HepG2 (cell line): Measurements from ENCODE around the gene MC1R. TPM values are rescaled to one million over a fixed set of nuclear protein-coding genes. Genes with fewer than 3 reads are reported as not detected.

Source experiments
- EED ChIP-seq: sonication (generic); formaldehyde crosslinking; IDR thresholded peaks from 2 replicates; pipeline ENCODE4 v1.5.0; 2020; ENCODE audit warnings: mild to moderate bottlenecking, missing genetic modification reagents
- KLF13 ChIP-seq: sonication (generic); formaldehyde crosslinking; IDR thresholded peaks from 2 replicates; pipeline ENCODE4 v1.4.0; 2020; ENCODE audit warnings: mild to moderate bottlenecking, missing genetic modification reagents
- PCBP1 ChIP-seq: fragments of 200-400 bp; formaldehyde crosslinking; IDR thresholded peaks from 2 replicates; pipeline ENCODE4 v1.6.1; 2017; ENCODE audit warnings: mild to moderate bottlenecking, low read depth, low read length, borderline replicate concordance
- RBAK ChIP-seq: sonication (generic); formaldehyde crosslinking; IDR thresholded peaks from 2 replicates; pipeline ENCODE4 v1.5.1; 2020; ENCODE audit warnings: mild to moderate bottlenecking, missing genetic modification reagents
- RORA ChIP-seq: sonication (generic); formaldehyde crosslinking; IDR thresholded peaks from 2 replicates; pipeline ENCODE4 v1.5.0; 2020; ENCODE audit warnings: mild to moderate bottlenecking, missing genetic modification reagents, moderate library complexity
- SP4 ChIP-seq: sonication (generic); formaldehyde crosslinking; IDR thresholded peaks from 2 replicates; pipeline ENCODE4 v1.8.1; 2023; ENCODE audit warnings: mild to moderate bottlenecking, missing genetic modification reagents
- U2AF1 ChIP-seq: fragments of 200-400 bp; formaldehyde crosslinking; optimal IDR thresholded peaks from 2 replicates; pipeline ENCODE3; 2017; ENCODE audit warnings: mild to moderate bottlenecking, low read depth, low read length
- ZBTB33 ChIP-seq: sonication (generic); formaldehyde crosslinking; IDR thresholded peaks from 2 replicates; pipeline ENCODE4 v1.4.0; 2020; ENCODE audit warnings: missing genetic modification reagents
- ZFP37 ChIP-seq: sonication (generic); formaldehyde crosslinking; IDR thresholded peaks from 2 replicates; pipeline ENCODE4 v1.4.0; 2020; ENCODE audit warnings: missing genetic modification reagents, borderline replicate concordance
- ZFP41 ChIP-seq: sonication (generic); formaldehyde crosslinking; IDR thresholded peaks from 2 replicates; pipeline ENCODE4 v1.4.0; 2020; ENCODE audit warnings: mild to moderate bottlenecking, missing genetic modification reagents, borderline replicate concordance
- ZNF124 ChIP-seq: sonication (generic); formaldehyde crosslinking; IDR thresholded peaks from 2 replicates; pipeline ENCODE4 v1.4.0; 2020; ENCODE audit warnings: missing genetic modification reagents
- ZNF503 ChIP-seq: sonication (generic); formaldehyde crosslinking; IDR thresholded peaks from 2 replicates; pipeline ENCODE4 v1.4.0; 2020; ENCODE audit warnings: missing genetic modification reagents
- ZNF589 ChIP-seq: sonication (generic); formaldehyde crosslinking; conservative IDR thresholded peaks from 2 replicates; pipeline ENCODE4 v1.8.0; 2022; ENCODE audit warnings: mild to moderate bottlenecking, moderate library complexity, missing genetic modification reagents
- ZNF629 ChIP-seq: sonication (generic); formaldehyde crosslinking; conservative IDR thresholded peaks from 2 replicates; pipeline ENCODE4 v1.5.0; 2020; ENCODE audit warnings: missing genetic modification reagents
- ZNF724P ChIP-seq: sonication (generic); formaldehyde crosslinking; IDR thresholded peaks from 2 replicates; pipeline ENCODE4 v1.8.0; 2022; ENCODE audit warnings: missing genetic modification reagents, borderline replicate concordance
- polyA plus RNA-seq, 8 experiments: library from polyadenylated mRNA; depleted of rRNA in 3 of 8; stranded (reverse) in 7 of 8; unstranded in 1 of 8; fragments of >200 nt; fragmentation: Illumina TruSeq in 4 of 8; extraction: Trizol in 4 of 8; gene quantifications; 2 replicates each; pipeline versions ENCODE4 v1.2.1 to v1.2.3, GENCODE V29; 2011 to 2016; ENCODE audit warnings: low read depth in 4 of 8, missing spikeins in 1 of 8, mixed read lengths in 1 of 8; ENCODE audit not compliant: insufficient read depth in 1 of 8
- total RNA-seq, 5 experiments: library from RNA; depleted of rRNA; stranded (reverse); fragments of >200 nt; fragmentation: Illumina TruSeq; extraction: Trizol; gene quantifications; 2 replicates each; pipeline ENCODE4 v1.2.3, GENCODE V29; 2016; ENCODE audit warnings: low read depth in 1 of 5
- TF ChIP-seq, protein P1 (sequence below): sonication (generic); formaldehyde crosslinking; IDR thresholded peaks from 2 replicates; pipeline ENCODE4 v1.5.0; 2020; ENCODE audit warnings: missing genetic modification reagents
- TF ChIP-seq, protein P2 (sequence below): sonication (generic); formaldehyde crosslinking; IDR thresholded peaks from 2 replicates; pipeline ENCODE4; 2020; ENCODE audit warnings: missing genetic modification reagents, mild to moderate bottlenecking, borderline replicate concordance

The MC1R gene
- total and polyA plus RNA-seq, 2 of the 13 experiments (the other 11 are each of a cell fraction or from before 2014, with no cell fraction given) = 9.1 to 14.8 TPM

- TF ChIP-seq EED = peak; percentile 93
- no peak for TF ChIP-seq ZFP37 (CRISPR knock-in tag)
- TF ChIP-seq ZNF124 = no peak
- TF ChIP-seq ZBTB33 (CRISPR knock-in tag) = peak; percentile 84
- no peak for TF ChIP-seq ZNF503 (CRISPR knock-in tag)
- TF ChIP-seq KLF13 (CRISPR knock-in tag) = no peak
- no peak for TF ChIP-seq RBAK (CRISPR knock-in tag)
- no peak for TF ChIP-seq ZNF724P
- no peak for TF ChIP-seq U2AF1
- TF ChIP-seq, protein P1, sequence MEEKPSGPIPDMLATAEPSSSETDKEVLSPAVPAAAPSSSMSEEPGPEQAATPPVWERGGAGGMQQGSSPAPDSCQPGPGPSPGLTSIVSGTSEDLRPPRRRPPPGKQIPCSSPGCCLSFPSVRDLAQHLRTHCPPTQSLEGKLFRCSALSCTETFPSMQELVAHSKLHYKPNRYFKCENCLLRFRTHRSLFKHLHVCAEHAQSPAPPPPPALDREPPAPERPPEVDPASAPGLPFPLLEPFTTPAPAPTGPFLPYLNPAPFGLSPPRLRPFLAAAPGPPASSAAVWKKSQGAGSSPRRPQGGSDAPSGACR (CRISPR knock-in tag) = no peak
- TF ChIP-seq ZNF589 (CRISPR knock-in tag) = 0 out of 2 replicates have a peak, but pooled peaks have one; percentile 33
- TF ChIP-seq, protein P2, sequence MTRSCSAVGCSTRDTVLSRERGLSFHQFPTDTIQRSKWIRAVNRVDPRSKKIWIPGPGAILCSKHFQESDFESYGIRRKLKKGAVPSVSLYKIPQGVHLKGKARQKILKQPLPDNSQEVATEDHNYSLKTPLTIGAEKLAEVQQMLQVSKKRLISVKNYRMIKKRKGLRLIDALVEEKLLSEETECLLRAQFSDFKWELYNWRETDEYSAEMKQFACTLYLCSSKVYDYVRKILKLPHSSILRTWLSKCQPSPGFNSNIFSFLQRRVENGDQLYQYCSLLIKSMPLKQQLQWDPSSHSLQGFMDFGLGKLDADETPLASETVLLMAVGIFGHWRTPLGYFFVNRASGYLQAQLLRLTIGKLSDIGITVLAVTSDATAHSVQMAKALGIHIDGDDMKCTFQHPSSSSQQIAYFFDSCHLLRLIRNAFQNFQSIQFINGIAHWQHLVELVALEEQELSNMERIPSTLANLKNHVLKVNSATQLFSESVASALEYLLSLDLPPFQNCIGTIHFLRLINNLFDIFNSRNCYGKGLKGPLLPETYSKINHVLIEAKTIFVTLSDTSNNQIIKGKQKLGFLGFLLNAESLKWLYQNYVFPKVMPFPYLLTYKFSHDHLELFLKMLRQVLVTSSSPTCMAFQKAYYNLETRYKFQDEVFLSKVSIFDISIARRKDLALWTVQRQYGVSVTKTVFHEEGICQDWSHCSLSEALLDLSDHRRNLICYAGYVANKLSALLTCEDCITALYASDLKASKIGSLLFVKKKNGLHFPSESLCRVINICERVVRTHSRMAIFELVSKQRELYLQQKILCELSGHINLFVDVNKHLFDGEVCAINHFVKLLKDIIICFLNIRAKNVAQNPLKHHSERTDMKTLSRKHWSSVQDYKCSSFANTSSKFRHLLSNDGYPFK (CRISPR knock-in tag) = no peak
- no peak for TF ChIP-seq RORA
- no peak for TF ChIP-seq PCBP1
- TF ChIP-seq SP4 (CRISPR knock-in tag) = no peak
- TF ChIP-seq ZFP41 (CRISPR knock-in tag) = no peak
- no peak for TF ChIP-seq ZNF629 (CRISPR knock-in tag)
These were observed 1.1 kb downstream of the MC1R start (continued) for GRCh38 chr16:89919535-89920406.
